Fibroblast of skin of right quadriceps (primary cell): Measurements from ENCODE around the gene BARHL1.
"Not testable (repeated sequence)": the region's sequence is repeated elsewhere in the genome, so short reads cannot be mapped to it uniquely, and the experiment has no call there.

Source experiments
- DNase-seq: peaks from one replicate; pipeline ENCODE4 v3.0.0-alpha.2; 2013

Gene BARHL1

GRCh38 chr9:132557159-132557558 lies 25.2 kb upstream of the BARHL1 start:
- DNase-seq = no peak

GRCh38 chr9:132559711-132560110 lies 22.7 kb upstream of the BARHL1 start:
- no peak for DNase-seq

GRCh38 chr9:132560616-132561202 lies 21.7 kb upstream of the BARHL1 start:
- no peak for DNase-seq

- DNase-seq = no peak
Observed at GRCh38 chr9:132562306-132562573, 20.2 kb upstream of the BARHL1 start.

- DNase-seq = no peak
Observed at GRCh38 chr9:132564526-132564925, 17.9 kb upstream of the BARHL1 start.

- not testable (repeated sequence) for DNase-seq
Observed at GRCh38 chr9:132568787-132569186, 13.6 kb upstream of the BARHL1 start.

GRCh38 chr9:132571806-132572600 lies 10.4 kb upstream of the BARHL1 start:
- no peak for DNase-seq

GRCh38 chr9:132572921-132573320 lies 9.5 kb upstream of the BARHL1 start:
- DNase-seq = no peak

GRCh38 chr9:132575005-132575609 lies 7.3 kb upstream of the BARHL1 start:
- DNase-seq = peak; percentile 73

- no peak for DNase-seq
Observed at GRCh38 chr9:132575811-132576210, 6.6 kb upstream of the BARHL1 start.

GRCh38 chr9:132577119-132577518 lies 5.3 kb upstream of the BARHL1 start:
- no peak for DNase-seq

GRCh38 chr9:132578367-132578932 lies 4.0 kb upstream of the BARHL1 start:
- no peak for DNase-seq

GRCh38 chr9:132579427-132579798 lies 3.0 kb upstream of the BARHL1 start:
- DNase-seq = no peak

GRCh38 chr9:132582786-132583583 lies 579 bp downstream of the BARHL1 start:
- DNase-seq = no peak

GRCh38 chr9:132583584-132584304 lies 1.3 kb downstream of the BARHL1 start:
- DNase-seq = no peak

- DNase-seq = peak; percentile 50
Observed at GRCh38 chr9:132584601-132585560, 2.5 kb downstream of the BARHL1 start.

GRCh38 chr9:132585954-132586829 lies 3.8 kb downstream of the BARHL1 start:
- no peak for DNase-seq

GRCh38 chr9:132586830-132587591 lies 4.6 kb downstream of the BARHL1 start:
- no peak for DNase-seq

GRCh38 chr9:132587592-132587955 lies 5.2 kb downstream of the BARHL1 start:
- DNase-seq = no peak

- no peak for DNase-seq
Observed at GRCh38 chr9:132588098-132588497, 5.7 kb downstream of the BARHL1 start.
